HepG2 (cell line): ENCODE results near the gene ZBBX.

Experiments used
- ASH2L ChIP-seq: fragments of 300-600, 200-600 bp; sonication (generic); IDR thresholded peaks from 2 replicates; pipeline ENCODE4 v1.7.0; 2017; ENCODE audit warnings: low read depth, mild to moderate bottlenecking, moderate library complexity, mixed read lengths, low read length; ENCODE audit not compliant: insufficient read length
- ZNF232 ChIP-seq: sonication (generic); formaldehyde crosslinking; IDR thresholded peaks from 2 replicates; pipeline ENCODE4 v1.4.0; 2020; ENCODE audit warnings: missing genetic modification reagents, borderline replicate concordance

DNA sequence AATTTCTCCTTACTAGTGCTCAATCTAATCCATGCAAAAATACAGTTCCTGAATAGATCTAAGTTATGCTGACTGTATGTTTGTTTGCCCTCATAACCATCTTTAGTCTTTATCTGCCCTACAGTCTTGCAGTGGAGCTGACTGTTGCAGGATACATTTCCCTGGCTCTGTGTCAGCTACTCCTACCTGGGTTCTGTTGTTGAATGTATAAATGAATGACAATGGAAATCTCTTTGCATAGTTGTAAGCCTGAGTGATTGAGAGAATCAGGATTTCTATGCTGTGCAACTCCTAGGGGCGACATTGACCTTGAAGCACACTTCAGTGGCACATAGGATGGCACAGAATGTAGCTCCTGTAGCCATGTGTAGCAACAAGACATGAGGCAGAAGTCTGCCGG lies 16.0 kb upstream of the ZBBX start:
- TF ChIP-seq ZNF232 (no peak), ASH2L (no peak)
